Measurements from ENCODE around the gene MCHR1.

GRCh38 chr22:40631925-40632324, 47.4 kb upstream of the MCHR1 start:
- TF ChIP-seq CBFB (CRISPR knock-in tag; IDR thresholded peaks at IDR 0.05; ENCODE audit: low read depth) (no peak), KAT7 (CRISPR knock-in tag; IDR thresholded peaks at IDR 0.05; ENCODE audit: borderline replicate concordance) (no peak), GABPB1 (CRISPR knock-in tag; IDR thresholded peaks at IDR 0.05) (no peak), CTCF (IDR thresholded peaks at IDR 0.05) (no peak), ATF6 (CRISPR knock-in tag; IDR thresholded peaks at IDR 0.05) (no peak), MAX (CRISPR knock-in tag; IDR thresholded peaks at IDR 0.05) (no peak), AFF4 (CRISPR knock-in tag; IDR thresholded peaks at IDR 0.05; ENCODE audit: borderline replicate concordance) (no peak), PRRX2 (CRISPR knock-in tag; IDR thresholded peaks at IDR 0.05) (no peak), ATF1 (CRISPR knock-in tag; IDR thresholded peaks at IDR 0.05) (no peak), ATF3 (CRISPR knock-in tag; conservative IDR thresholded peaks at IDR 0.05) (no peak), ELF4 (CRISPR knock-in tag; IDR thresholded peaks at IDR 0.05; ENCODE audit: low read depth) (no peak), STAT6 (CRISPR knock-in tag; conservative IDR thresholded peaks at IDR 0.05; ENCODE audit: low read depth) (no peak), USF2 (CRISPR knock-in tag; IDR thresholded peaks at IDR 0.05) (no peak), NR3C1 (CRISPR knock-in tag; conservative IDR thresholded peaks at IDR 0.05; ENCODE audit: low read depth) (no peak)
